Stimulated activated CD8-positive, alpha-beta memory T cell treated with anti-CD3 and anti-CD28 coated beads, Interleukin-15, amount 100 ng/mL, for 1 hour (primary cell): Measurements from ENCODE around the gene RGS13.

Source experiments
- DNase-seq: peaks from one replicate; pipeline ENCODE4 v3.0.0-alpha.2; 2020; ENCODE audit warnings: low read depth

Gene RGS13

GRCh38 chr1:192626366-192627179 is 9.4 kb upstream of the RGS13 start:
- no peak for DNase-seq

DNA sequence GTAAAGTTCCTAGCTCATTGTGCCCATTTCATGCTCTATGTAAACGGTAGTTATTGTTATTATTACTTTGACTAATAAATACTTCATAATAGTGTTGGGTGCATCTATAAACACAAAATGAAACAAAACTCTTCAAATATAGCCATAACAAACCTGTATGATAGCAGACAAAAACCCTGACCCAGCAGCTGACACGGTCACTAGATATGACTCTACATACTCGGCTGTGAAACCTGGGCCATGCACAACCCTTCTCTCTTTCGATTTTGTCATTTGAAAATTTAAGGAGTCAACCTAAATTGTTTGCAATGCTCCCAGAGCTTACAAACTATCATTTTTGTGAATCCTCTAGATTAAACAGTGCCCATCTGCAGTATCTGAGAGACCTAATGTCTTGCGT is 8.0 kb upstream of the RGS13 start:
- no peak for DNase-seq

GRCh38 chr1:192628396-192629057 is 7.4 kb upstream of the RGS13 start:
- DNase-seq = no peak

DNA sequence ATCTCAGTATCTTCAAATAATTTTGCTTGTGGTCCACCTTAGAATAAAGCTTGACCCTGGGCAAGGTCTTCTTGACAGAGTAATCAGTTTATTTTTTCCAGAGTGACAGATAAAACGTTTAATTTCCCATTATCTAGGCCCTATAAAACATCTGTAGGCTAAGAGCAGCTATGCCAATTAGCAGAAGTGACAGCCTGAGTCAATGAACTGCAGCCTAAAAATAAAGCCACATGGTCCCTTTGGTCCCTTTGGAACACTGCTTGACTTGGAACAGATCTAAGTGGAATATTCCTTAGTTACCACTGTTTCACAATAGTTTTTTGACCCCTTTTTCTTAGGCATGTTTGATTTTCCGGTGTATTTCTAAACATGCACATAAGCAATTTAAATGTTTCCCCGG is 6.3 kb upstream of the RGS13 start:
- DNase-seq = no peak

GRCh38 chr1:192630521-192631287 is 5.2 kb upstream of the RGS13 start:
- DNase-seq = no peak

GRCh38 chr1:192631749-192632148 is 4.2 kb upstream of the RGS13 start:
- DNase-seq = no peak

GRCh38 chr1:192632188-192632587 is 3.8 kb upstream of the RGS13 start:
- no peak for DNase-seq

- DNase-seq = no peak
These were observed 3.1 kb upstream of the RGS13 start for GRCh38 chr1:192632641-192633532.

DNA sequence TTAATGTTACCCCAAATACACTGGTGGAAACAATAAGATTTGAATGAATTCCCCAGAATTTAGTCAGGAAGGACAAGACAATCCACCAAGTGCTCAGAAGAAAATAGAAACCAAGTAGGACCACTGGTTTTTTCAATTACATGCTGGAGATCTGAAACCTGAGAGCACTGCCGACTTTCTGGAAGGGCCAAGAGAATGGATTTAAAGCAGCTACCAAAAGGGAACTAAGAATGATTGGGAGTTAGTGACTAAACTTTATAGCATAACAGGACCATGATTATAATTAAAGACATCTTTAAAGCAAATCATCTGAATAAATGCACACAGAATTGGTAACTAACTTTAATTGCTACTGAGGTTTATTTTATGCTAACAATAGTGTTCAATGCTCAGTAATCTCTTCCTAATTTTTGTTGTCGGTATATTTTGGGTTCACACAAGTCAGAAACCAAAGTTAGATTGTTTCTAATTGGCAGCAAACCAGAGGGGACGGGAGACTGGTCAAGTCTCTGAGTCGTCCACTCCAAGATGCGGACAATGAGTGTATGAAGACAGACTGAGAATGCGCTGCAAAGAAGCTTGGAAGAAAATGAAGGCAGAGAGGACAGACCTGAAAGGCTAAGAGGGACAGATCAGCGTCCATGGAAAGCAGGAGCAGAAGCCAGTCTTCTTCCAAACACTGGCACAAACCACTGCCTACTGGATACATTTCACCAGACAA is 2.3 kb upstream of the RGS13 start:
- no peak for DNase-seq

- DNase-seq = no peak
These were observed 906 bp upstream of the RGS13 start for GRCh38 chr1:192635041-192635440.

DNA sequence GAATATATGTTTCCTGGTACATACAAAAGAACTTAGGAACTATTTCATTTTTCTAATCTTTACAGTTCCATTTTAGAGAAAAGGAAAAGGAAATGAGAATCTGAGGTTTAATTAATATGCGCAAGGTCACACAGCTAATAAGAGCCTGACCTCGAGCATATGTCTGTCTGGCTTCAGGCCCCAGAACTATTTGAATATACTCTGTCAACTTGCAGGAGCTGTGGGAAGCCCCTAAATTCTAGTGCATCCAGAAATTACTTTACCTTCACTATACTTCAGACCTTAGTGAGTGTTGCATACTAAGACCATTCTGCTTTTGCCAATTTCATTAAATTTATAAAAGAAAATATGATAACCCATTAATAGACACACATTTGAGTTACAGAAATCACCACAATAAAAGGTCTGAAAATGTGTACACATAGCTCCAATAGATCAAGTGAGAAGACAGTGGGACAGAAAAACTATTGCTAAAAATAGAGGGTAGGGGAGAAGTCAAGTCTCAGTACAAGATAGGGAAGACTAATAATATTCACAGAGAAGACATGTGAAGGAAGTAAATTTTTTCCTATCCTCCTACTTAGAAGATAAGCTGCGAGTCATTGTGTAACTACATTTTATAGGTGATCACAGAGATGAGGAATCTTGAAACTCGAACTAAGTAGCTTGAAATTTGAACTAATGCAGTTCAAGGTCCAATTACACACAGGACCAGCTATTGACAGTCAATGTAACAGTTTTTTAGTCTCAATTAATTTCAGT is 3.8 kb downstream of the RGS13 start:
- DNase-seq = no peak

DNA sequence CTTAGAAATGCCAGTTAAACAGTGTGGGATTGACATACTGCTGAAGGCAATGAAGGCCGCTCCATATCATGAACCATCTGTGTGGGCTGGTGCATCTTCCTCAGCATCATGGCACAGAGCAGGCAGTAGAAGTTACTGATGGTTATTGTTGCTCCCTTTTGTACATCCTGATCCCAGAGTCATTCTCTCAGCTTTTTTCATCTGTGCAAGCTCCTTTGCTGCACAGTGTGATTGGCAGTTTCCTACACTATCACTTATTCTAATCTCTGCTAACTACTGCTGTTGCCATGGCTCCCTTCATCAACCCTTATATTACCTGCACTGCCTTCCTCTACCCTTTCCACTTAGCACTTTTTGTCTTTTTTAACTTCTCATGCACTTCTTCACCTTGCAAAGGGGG is 16.2 kb downstream of the RGS13 start:
- DNase-seq = no peak

GRCh38 chr1:192654120-192654519 is 18.2 kb downstream of the RGS13 start:
- DNase-seq = no peak

DNA sequence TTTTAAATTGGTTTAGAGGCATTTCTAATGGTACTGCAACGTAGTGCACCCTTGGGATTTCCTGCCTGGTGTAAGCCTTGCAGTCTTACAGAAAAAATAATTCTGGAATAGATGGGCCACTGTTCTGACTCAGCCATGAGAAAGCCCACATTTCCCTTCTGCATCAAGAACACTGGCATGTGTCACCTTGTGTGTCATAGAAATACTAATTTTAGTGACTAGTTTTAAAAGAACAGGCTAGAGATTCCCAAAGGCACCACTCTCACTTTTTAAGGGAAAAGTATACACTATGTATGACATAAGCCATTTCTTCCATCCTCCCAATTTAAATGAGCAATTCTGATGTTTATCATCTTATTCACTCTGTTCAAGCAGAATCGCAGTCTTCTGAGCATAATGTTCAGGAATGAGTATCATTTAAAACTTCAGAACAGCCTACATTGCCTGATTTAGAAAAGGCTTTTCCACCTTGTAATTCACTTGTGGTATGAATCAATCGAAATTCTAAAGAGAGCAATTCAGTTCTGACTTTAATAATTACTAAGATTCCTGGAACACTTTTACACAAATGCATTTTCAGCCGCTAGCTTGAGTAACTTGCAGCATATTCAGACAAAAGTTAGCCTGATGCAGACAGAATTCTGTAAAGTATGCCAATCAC is 18.8 kb downstream of the RGS13 start:
- no peak for DNase-seq

DNA sequence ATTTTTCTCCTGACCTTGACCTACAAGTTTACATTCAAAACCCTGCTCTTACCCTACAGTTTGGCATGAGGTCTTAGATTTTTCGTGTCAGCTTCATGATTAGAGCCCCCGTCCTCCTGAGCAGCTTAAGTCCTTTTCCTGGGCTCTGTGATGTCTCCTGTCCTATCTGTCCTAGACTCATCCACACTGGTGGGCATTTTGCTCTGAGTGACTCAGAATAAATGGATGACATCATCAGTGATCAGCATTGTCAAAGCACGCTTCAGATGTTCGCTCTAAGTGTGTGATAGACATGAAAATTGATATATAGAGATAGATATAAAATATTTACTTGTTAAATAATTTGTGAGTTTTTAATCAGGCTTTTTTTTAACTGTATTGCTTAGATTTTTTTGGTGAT is 21.8 kb downstream of the RGS13 start:
- DNase-seq = no peak

DNA sequence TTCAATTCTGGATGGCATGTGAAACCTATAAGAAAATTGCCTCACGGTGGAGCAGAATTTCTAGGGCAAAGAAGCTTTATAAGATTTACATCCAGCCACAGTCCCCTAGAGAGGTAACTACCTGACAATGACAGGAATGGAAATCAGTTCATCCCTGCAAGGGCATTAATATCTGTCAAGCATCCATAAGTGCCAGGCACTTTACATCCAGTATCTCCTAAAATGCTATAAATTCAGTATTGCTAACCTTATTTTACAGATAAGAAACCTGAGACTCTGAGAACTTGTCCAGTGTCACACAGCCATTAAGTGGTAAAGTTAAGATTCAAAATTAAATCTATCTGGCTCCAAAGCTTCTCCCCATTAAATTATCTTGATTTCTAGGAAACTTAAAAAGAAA is 22.3 kb downstream of the RGS13 start:
- DNase-seq = no peak

GRCh38 chr1:192660613-192661012 is 24.7 kb downstream of the RGS13 start:
- no peak for DNase-seq

DNA sequence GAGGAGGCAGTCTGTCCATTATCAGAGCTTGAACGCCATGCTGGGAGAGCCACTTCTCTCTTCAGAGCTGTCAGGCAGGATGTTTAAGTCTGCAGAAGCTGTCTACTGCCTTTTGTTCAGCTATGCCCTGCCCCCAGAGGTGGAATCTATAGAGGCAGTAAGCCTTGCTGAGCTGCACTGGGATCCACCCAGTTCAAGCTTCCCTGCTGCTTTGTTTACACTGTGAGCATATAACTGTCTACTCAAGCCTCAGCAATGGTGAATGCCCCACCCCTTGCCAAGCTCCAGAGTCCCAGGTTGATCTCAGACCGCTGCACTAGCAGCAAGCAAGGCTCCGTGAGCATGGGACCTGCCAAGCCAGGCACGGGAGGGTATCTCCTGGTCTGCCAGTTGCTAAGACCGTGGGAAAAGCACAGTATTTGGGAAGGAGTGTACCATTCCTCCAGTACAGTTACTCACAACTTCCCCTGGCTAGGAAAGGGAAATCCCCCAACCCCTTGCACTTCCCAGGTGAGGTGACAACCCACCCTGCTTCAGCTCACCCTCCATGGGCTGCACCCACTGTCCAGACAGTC is 32.5 kb downstream of the RGS13 start:
- DNase-seq = no peak

- DNase-seq = no peak
These were observed 33.2 kb downstream of the RGS13 start for GRCh38 chr1:192669174-192669573.

- DNase-seq = no peak
These were observed 39.8 kb downstream of the RGS13 start for GRCh38 chr1:192675716-192676115.
